ENCODE results near the gene KIAA0825. TPM values are rescaled to one million over a fixed set of nuclear protein-coding genes. Genes with fewer than 3 reads are reported as not detected.

Gene KIAA0825
- total and polyA plus RNA-seq, 12 donors = 0.34 to 11.5 (median 3.1) TPM

DNA sequence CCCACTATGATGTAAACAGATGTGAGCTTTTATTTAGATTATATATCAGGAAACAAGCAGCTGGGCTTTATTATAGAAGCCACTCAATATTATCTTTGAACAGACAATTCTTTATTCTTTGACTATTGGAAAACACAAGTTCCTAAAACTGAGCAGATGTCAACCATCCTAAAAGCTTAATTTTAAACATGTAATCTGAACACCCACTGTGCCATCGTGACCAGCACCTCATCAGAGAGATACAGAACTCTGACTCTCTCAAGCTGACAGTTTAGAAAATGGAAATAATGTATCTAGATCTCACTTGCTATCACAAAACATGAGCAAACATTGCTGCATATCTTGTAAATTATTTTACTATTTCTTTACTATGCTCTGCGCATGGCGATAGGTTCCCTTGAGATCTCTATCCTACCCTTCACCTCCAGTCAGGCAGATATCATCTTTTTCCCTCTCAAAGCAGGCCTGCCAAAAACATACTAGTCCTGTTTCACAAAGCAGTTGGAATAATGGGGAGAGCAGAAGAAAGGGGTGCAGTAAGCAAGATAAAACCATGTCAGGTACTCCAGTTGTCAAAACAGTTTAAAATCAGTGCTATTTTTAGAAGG lies 151.0 kb downstream of the KIAA0825 start:
- intact Hi-C loops (cut with DNase I) = no loop called here
- DNase-seq = no peak
- no peaks in the 10 kb centered on the region for H3K4me1 ChIP-seq (replicated peaks in 1 of 2)
- 90 to 98% (median 95%) methylated on average over 3 of the region's 3 CpGs for WGBS, 4 donors
- H3K4me3 ChIP-seq = no peak overlapping the region
- H3K27me3 ChIP-seq = no peaks in the 10 kb centered on the region
- no peak for TF ChIP-seq POLR2A (IDR thresholded peaks at IDR 0.05)
- TF ChIP-seq, protein P1, sequence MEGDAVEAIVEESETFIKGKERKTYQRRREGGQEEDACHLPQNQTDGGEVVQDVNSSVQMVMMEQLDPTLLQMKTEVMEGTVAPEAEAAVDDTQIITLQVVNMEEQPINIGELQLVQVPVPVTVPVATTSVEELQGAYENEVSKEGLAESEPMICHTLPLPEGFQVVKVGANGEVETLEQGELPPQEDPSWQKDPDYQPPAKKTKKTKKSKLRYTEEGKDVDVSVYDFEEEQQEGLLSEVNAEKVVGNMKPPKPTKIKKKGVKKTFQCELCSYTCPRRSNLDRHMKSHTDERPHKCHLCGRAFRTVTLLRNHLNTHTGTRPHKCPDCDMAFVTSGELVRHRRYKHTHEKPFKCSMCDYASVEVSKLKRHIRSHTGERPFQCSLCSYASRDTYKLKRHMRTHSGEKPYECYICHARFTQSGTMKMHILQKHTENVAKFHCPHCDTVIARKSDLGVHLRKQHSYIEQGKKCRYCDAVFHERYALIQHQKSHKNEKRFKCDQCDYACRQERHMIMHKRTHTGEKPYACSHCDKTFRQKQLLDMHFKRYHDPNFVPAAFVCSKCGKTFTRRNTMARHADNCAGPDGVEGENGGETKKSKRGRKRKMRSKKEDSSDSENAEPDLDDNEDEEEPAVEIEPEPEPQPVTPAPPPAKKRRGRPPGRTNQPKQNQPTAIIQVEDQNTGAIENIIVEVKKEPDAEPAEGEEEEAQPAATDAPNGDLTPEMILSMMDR (IDR thresholded peaks at IDR 0.05) = no peak
- H3K27ac ChIP-seq = no peak overlapping the region
- H3K36me3 ChIP-seq (replicated peaks in 1 of 2) = no peaks in the 10 kb centered on the region
- no peaks in the 10 kb centered on the region for H3K9me3 ChIP-seq (replicated peaks in 1 of 3)

GRCh38 chr5:94463739-94464138 lies 154.7 kb downstream of the KIAA0825 start:
- Histone ChIP-seq H3K4me1 (replicated peaks in 1 of 2) (no peaks in the 10 kb centered on the region), H3K27me3 (no peaks in the 10 kb centered on the region), H3K27ac (no peak overlapping the region), H3K9me3 (replicated peaks in 1 of 3) (no peaks in the 10 kb centered on the region), H3K4me3 (no peak overlapping the region), H3K36me3 (replicated peaks in 1 of 2) (no peaks in the 10 kb centered on the region)
- intact Hi-C loops (cut with DNase I) = no loop called here
- WGBS, 4 donors = 44 to 64% (median 54%) methylated on average over 2 of the region's 2 CpGs
- DNase-seq = no peak
- TF ChIP-seq, protein P1 (IDR thresholded peaks at IDR 0.05) = no peak
- TF ChIP-seq POLR2A (IDR thresholded peaks at IDR 0.05) = no peak

DNA sequence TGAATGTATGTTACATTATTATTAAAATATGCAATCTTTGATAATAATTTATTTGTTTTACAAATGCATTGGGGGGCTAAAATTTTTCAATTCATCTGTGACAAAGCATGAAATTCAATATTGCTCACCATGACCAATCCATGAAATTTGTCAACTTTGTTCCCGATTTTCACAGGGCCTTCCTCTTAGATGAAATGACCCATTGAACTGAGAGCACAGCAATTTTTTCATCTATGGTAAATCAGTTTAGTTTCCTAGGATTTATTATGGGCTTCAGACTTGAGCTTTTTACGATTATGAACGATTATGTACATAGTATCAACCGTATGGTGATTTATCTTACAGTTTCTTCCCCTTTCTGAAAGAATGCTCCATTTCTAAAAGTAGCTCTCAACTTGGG lies 157.3 kb downstream of the KIAA0825 start:
- no peak overlapping the region for H3K4me3 ChIP-seq
- no peaks in the 10 kb centered on the region for H3K4me1 ChIP-seq (replicated peaks in 1 of 2)
- no peak overlapping the region for H3K27ac ChIP-seq
- no peak for TF ChIP-seq POLR2A (IDR thresholded peaks at IDR 0.05)
- TF ChIP-seq, protein P1 (IDR thresholded peaks at IDR 0.05) = no peak
- intact Hi-C loops (cut with DNase I) = no loop called here
- no peaks in the 10 kb centered on the region for H3K9me3 ChIP-seq (replicated peaks in 1 of 3)
- DNase-seq = no peak
- no peaks in the 10 kb centered on the region for H3K27me3 ChIP-seq
- 79 to 86% (median 85%) methylated on average over 4 of the region's 4 CpGs for WGBS, 4 donors
- no peaks in the 10 kb centered on the region for H3K36me3 ChIP-seq (replicated peaks in 1 of 2)

- DNase-seq = no peak
- no peaks in the 10 kb centered on the region for H3K4me1 ChIP-seq (replicated peaks in 1 of 2)
- TF ChIP-seq POLR2A (IDR thresholded peaks at IDR 0.05) = no peak
- H3K27ac ChIP-seq = no peak overlapping the region
- H3K9me3 ChIP-seq (replicated peaks in 1 of 3) = no peaks in the 10 kb centered on the region
- H3K4me3 ChIP-seq = no peak overlapping the region
- H3K36me3 ChIP-seq (replicated peaks in 1 of 2) = no peaks in the 10 kb centered on the region
- intact Hi-C loops (cut with DNase I) = no loop called here
- H3K27me3 ChIP-seq = no peaks in the 10 kb centered on the region
Observed at GRCh38 chr5:94459915-94460314, 158.5 kb downstream of the KIAA0825 start.

GRCh38 chr5:94457788-94458187 lies 160.6 kb downstream of the KIAA0825 start:
- H3K4me1 ChIP-seq (replicated peaks in 1 of 2) = no peaks in the 10 kb centered on the region
- DNase-seq = no peak
- no peak overlapping the region for H3K27ac ChIP-seq
- intact Hi-C loops (cut with DNase I) = no loop called here
- no peaks in the 10 kb centered on the region for H3K36me3 ChIP-seq (replicated peaks in 1 of 2)
- no peak overlapping the region for H3K4me3 ChIP-seq
- no peak for TF ChIP-seq POLR2A (IDR thresholded peaks at IDR 0.05)
- TF ChIP-seq, protein P1 (IDR thresholded peaks at IDR 0.05) = no peak
- 91 to 98% (median 96%) methylated on average over 4 of the region's 4 CpGs for WGBS, 4 donors
- no peaks in the 10 kb centered on the region for H3K9me3 ChIP-seq (replicated peaks in 1 of 3)
- H3K27me3 ChIP-seq = no peaks in the 10 kb centered on the region

All from adrenal gland (tissue), 12 donors.